GM18507 (cell line): ENCODE measurements around the gene SEC31B.

ENCODE experiments used
- DNase-seq: peaks from one replicate; pipeline ENCODE4 v3.0.0; 2011; ENCODE audit warnings: low read depth; ENCODE audit not compliant: insufficient read length; ENCODE audit errors: extremely low spot score
- FAIRE-seq: peaks from 2 replicates; lab custom pipeline; 2011; peaks lifted over from hg19 to GRCh38; lab: Jason Lieb, UNC

SEC31B gene

GRCh38 chr10:100468978-100469377, 50.7 kb downstream of the SEC31B start:
- DNase-seq = no peak
- FAIRE-seq = no peak

DNA sequence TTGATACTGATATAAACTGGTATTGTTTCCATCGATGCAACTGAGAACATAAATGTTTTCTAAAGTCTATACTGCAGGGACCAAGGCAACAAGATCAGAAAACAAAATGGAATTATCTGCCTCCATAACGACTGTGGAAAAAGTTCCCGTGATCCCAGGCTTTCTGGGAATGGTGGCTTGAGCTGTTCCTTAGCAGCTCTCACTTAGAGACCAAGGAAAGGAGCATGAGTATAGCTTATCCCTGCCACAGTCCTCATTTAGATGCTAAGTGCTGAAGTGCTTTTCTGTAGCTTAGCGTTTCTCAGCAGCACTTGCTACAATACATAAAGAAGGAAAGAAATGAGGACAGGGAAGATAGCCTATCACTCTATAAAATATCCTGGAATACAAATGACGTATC, 51.3 kb downstream of the SEC31B start:
- DNase-seq (no peak), FAIRE-seq (no peak)

DNA sequence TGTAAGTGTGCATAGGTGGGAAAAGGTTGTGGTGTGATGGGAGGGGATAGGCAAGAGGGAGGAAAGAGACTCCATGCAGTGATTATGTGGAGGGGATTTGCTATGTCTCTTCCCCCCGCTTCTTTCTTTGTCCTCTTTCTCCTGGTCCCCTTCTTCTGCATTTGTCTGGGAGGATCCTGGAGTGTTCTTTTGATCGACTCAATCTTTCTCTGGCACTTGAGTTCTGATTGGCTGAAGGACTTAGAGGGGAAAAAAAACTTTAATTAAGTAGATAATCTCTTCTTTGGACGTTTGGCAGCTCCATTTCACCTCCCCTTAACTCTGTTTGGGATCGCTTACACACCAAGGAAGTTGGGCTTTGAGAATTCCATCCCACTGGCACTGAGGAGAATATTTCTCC, 57.0 kb downstream of the SEC31B start, which contains the start of gene WNT8B:
TSS of gene WNT8B (plus strand) at position 301 of the 400 bp plus-strand sequence. CDS start 160 bp downstream, outside the sequence.
- DNase-seq (no peak), FAIRE-seq (no peak)

DNA sequence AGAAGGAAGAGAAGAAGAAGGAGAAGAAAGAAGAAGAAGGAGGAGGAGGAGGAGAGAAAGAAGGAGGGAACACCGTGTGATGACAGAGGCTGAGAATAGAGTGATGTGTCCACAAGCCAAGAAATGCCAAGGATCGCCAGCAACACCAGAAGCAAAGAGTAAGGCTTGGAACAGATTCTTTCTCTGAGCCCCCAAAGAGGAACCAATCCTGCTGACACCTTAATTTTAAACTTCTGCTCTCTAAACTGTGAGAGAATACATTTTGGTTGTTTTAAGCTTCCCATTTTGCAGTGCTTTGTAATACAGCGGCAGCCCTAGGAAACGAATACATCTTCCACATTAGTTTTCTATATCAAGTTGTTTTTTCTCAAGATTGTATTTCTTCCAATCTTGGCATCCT, 70.7 kb downstream of the SEC31B start:
- DNase-seq = no peak
- no peak for FAIRE-seq

GRCh38 chr10:100447663-100448062, 72.0 kb downstream of the SEC31B start:
- DNase-seq (no peak), FAIRE-seq (peak; percentile 33)

DNA sequence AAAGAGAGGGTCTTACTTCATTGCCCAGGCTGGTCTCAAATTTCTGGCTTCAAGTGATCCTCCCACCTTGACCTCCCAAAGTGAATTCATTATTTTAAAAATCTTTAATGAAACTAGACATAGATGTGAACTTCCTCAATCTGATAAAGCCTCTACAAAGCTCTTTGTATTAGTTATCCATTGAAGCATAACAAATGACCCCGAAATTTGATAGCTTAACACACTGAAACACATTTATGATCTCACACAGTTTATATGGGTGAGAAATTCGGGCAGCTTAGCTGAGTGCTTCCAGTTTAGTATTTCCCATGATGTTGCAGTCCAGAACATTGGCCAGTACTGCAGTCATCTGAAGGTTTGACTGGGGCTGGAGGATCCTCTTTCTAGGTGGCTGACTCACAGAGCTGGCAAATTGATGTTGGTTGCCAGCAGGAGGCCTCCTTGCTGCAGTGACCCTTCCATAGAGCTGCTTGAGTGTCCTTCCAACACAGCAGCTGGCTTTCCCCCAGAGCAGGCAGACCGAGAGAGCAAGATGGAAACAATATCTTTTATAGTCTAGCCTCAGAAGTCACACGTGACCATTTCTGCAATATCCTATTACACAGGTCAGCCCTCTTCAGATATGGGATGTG, 73.4 kb downstream of the SEC31B start:
- DNase-seq = no peak

GRCh38 chr10:100442548-100442947, 77.1 kb downstream of the SEC31B start:
- DNase-seq (no peak), FAIRE-seq (no peak)

More for the DNA sequence above, 73.4 kb downstream of the SEC31B start:
- no peak for FAIRE-seq

GRCh38 chr10:100438674-100439315, 80.9 kb downstream of the SEC31B start:
- no peak for FAIRE-seq
- no peak for DNase-seq
